C4-2B (cell line): Measurements from ENCODE around the gene VGLL4.
"Not testable (repeated sequence)": the region's sequence is repeated elsewhere in the genome, so short reads cannot be mapped to it uniquely, and the experiment has no call there.

Source experiments
- CTCF ChIP-seq: fragments of 450-650 bp; conservative IDR thresholded peaks from 2 replicates; pipeline ENCODE4 v1.5.1; 2017; ENCODE audit warnings: mild to moderate bottlenecking
- ZFX ChIP-seq: fragments of 450-650 bp; IDR thresholded peaks from 2 replicates; pipeline ENCODE4 v1.6.1; 2017

- not testable (repeated sequence) for TF ChIP-seq CTCF, ZFX
Measured at GRCh38 chr3:11684980-11685379, 41.3 kb upstream of the VGLL4 start.
